ENCODE results near the gene CRIM1.

Gene CRIM1

GRCh38 chr2:36449943-36450392 lies 94.4 kb downstream of the CRIM1 start:
- peaks cover 3 to 18% of the 10 kb centered on the region in 2 donors for H3K36me3 Mint-ChIP-seq
- no peaks in the 10 kb centered on the region for H3K4me1 Mint-ChIP-seq
- no peaks in the 10 kb centered on the region for H3K27me3 Mint-ChIP-seq
- no peak overlapping the region for H3K27ac Mint-ChIP-seq
- no peaks in the 10 kb centered on the region for H3K9me3 Mint-ChIP-seq
- H3K4me3 Mint-ChIP-seq, result no peak overlapping the region
- DNase-seq, result no peak
- no peak for ATAC-seq (replicated peaks)

GRCh38 chr2:36450466-36451196 lies 95.1 kb downstream of the CRIM1 start:
- Mint-ChIP-seq H3K4me1 (no peaks in the 10 kb centered on the region), H3K27ac (no peak overlapping the region), H3K36me3 (peaks cover 0 to 13% of the 10 kb centered on the region in 2 donors), H3K4me3 (no peak overlapping the region), H3K27me3 (no peaks in the 10 kb centered on the region), H3K9me3 (no peaks in the 10 kb centered on the region)
- ATAC-seq (replicated peaks), result no peak
- DNase-seq, result no peak

- H3K9me3 Mint-ChIP-seq, result no peaks in the 10 kb centered on the region
- no peaks in the 10 kb centered on the region for H3K4me1 Mint-ChIP-seq
- DNase-seq (no peak), ATAC-seq (replicated peaks) (no peak)
- H3K36me3 Mint-ChIP-seq, result peaks cover 0 to 13% of the 10 kb centered on the region in 2 donors
- no peak overlapping the region for H3K27ac Mint-ChIP-seq
- no peak overlapping the region for H3K4me3 Mint-ChIP-seq
- H3K27me3 Mint-ChIP-seq, result no peaks in the 10 kb centered on the region
These were observed 95.9 kb downstream of the CRIM1 start for GRCh38 chr2:36451512-36451911.

GRCh38 chr2:36452260-36452659 lies 96.7 kb downstream of the CRIM1 start:
- Mint-ChIP-seq H3K27ac (no peak overlapping the region), H3K36me3 (peaks cover under 1 to 13% of the 10 kb centered on the region in 2 donors), H3K4me1 (no peaks in the 10 kb centered on the region), H3K9me3 (no peaks in the 10 kb centered on the region), H3K4me3 (no peak overlapping the region), H3K27me3 (no peaks in the 10 kb centered on the region)
- DNase-seq (no peak), ATAC-seq (replicated peaks) (no peak)

- Mint-ChIP-seq H3K4me3 (no peak overlapping the region), H3K27me3 (no peaks in the 10 kb centered on the region), H3K27ac (no peak overlapping the region), H3K36me3 (peaks cover 2 to 9% of the 10 kb centered on the region in 2 donors), H3K4me1 (no peaks in the 10 kb centered on the region), H3K9me3 (no peaks in the 10 kb centered on the region)
- ATAC-seq (replicated peaks) (no peak), DNase-seq (no peak)
These were observed 98.1 kb downstream of the CRIM1 start for GRCh38 chr2:36453652-36454051.

- DNase-seq (no peak), ATAC-seq (replicated peaks) (no peak)
- Mint-ChIP-seq H3K27ac (no peak overlapping the region), H3K4me3 (no peak overlapping the region), H3K4me1 (no peaks in the 10 kb centered on the region), H3K36me3 (peaks cover 2 to 8% of the 10 kb centered on the region in 2 donors), H3K9me3 (no peaks in the 10 kb centered on the region), H3K27me3 (no peaks in the 10 kb centered on the region)
These were observed 99.4 kb downstream of the CRIM1 start for GRCh38 chr2:36455011-36455410.

- Mint-ChIP-seq H3K4me1 (no peaks in the 10 kb centered on the region), H3K4me3 (no peak overlapping the region), H3K27ac (no peak overlapping the region), H3K36me3 (peaks cover 2 to 3% of the 10 kb centered on the region in 2 donors), H3K9me3 (no peaks in the 10 kb centered on the region), H3K27me3 (no peaks in the 10 kb centered on the region)
- ATAC-seq (replicated peaks) (no peak), DNase-seq (no peak)
These were observed 100.2 kb downstream of the CRIM1 start for GRCh38 chr2:36455788-36456187.

- Mint-ChIP-seq H3K9me3 (no peaks in the 10 kb centered on the region), H3K27me3 (no peaks in the 10 kb centered on the region), H3K27ac (no peak overlapping the region), H3K4me3 (no peak overlapping the region), H3K4me1 (peaks cover 0 to under 1% of the 10 kb centered on the region in 2 donors), H3K36me3 (peaks cover 2% of the 10 kb centered on the region in 2 donors)
- ATAC-seq (replicated peaks), result no peak
- DNase-seq, result no peak
These were observed 100.9 kb downstream of the CRIM1 start for GRCh38 chr2:36456227-36457175.

GRCh38 chr2:36458106-36458505 lies 102.5 kb downstream of the CRIM1 start:
- DNase-seq (no peak), ATAC-seq (replicated peaks) (no peak)
- no peak overlapping the region for H3K4me3 Mint-ChIP-seq
- H3K27ac Mint-ChIP-seq, result no peak overlapping the region
- H3K4me1 Mint-ChIP-seq, result peaks cover 0 to 7% of the 10 kb centered on the region in 2 donors
- no peaks in the 10 kb centered on the region for H3K9me3 Mint-ChIP-seq
- H3K27me3 Mint-ChIP-seq, result no peaks in the 10 kb centered on the region
- H3K36me3 Mint-ChIP-seq, result peaks cover 0 to 3% of the 10 kb centered on the region in 2 donors

- H3K27ac Mint-ChIP-seq, result no peak overlapping the region
- ATAC-seq (replicated peaks) (no peak), DNase-seq (no peak)
- no peak overlapping the region for H3K4me3 Mint-ChIP-seq
- H3K36me3 Mint-ChIP-seq, result peaks cover 3 to 6% of the 10 kb centered on the region in 2 donors
- peaks cover 6 to 14% of the 10 kb centered on the region in 2 donors for H3K4me1 Mint-ChIP-seq
- H3K9me3 Mint-ChIP-seq, result no peaks in the 10 kb centered on the region
- no peaks in the 10 kb centered on the region for H3K27me3 Mint-ChIP-seq
These were observed 104.2 kb downstream of the CRIM1 start for GRCh38 chr2:36459725-36460137.

GRCh38 chr2:36461039-36461681 lies 105.6 kb downstream of the CRIM1 start:
- no peak overlapping the region for H3K4me3 Mint-ChIP-seq
- peak; percentile 60 to 84 for ATAC-seq (replicated peaks)
- no peak overlapping the region for H3K27ac Mint-ChIP-seq
- H3K27me3 Mint-ChIP-seq, result no peaks in the 10 kb centered on the region
- peaks cover 3 to 6% of the 10 kb centered on the region in 2 donors for H3K36me3 Mint-ChIP-seq
- no peak for DNase-seq
- H3K4me1 Mint-ChIP-seq, result peaks cover 10 to 16% of the 10 kb centered on the region in 2 donors
- H3K9me3 Mint-ChIP-seq, result no peaks in the 10 kb centered on the region

- H3K4me3 Mint-ChIP-seq, result no peak overlapping the region
- H3K9me3 Mint-ChIP-seq, result no peaks in the 10 kb centered on the region
- peaks cover 18 to 24% of the 10 kb centered on the region in 2 donors for H3K4me1 Mint-ChIP-seq
- H3K27me3 Mint-ChIP-seq, result no peaks in the 10 kb centered on the region
- DNase-seq, result no peak
- peaks cover 2 to 11% of the 10 kb centered on the region in 2 donors for H3K36me3 Mint-ChIP-seq
- no peak for ATAC-seq (replicated peaks)
- H3K27ac Mint-ChIP-seq, result no peak overlapping the region
These were observed 106.8 kb downstream of the CRIM1 start for GRCh38 chr2:36462311-36462935.

- no peaks in the 10 kb centered on the region for H3K27me3 Mint-ChIP-seq
- DNase-seq, result no peak
- H3K27ac Mint-ChIP-seq, result no peak overlapping the region
- H3K4me1 Mint-ChIP-seq, result peaks cover 18 to 24% of the 10 kb centered on the region in 2 donors
- no peaks in the 10 kb centered on the region for H3K9me3 Mint-ChIP-seq
- H3K36me3 Mint-ChIP-seq, result peaks cover 2 to 11% of the 10 kb centered on the region in 2 donors
- no peak for ATAC-seq (replicated peaks)
- no peak overlapping the region for H3K4me3 Mint-ChIP-seq
These were observed 107.8 kb downstream of the CRIM1 start for GRCh38 chr2:36463365-36463764.

Data from stimulated activated naive B cell treated with anti-CD40 and anti-IgM and Interleukin-4, amounts not matched to agents 10 μg/mL and 1 μg/mL and 100 μg/mL, for 72 hours (primary cell).